KOPT-K1 (cell line): ENCODE data around the gene DRD3.

Source experiments
- H3K27ac ChIP-seq: fragments of 200-600 bp; sonication (generic); 2 replicates; pipeline ENCODE4 v1.5.1; 2016; ENCODE audit warnings: antibody characterized with exemption, mild to moderate bottlenecking, low read depth, low read length; ENCODE audit not compliant: poor library complexity, severe bottlenecking
- H3K36me3 ChIP-seq: fragments of 200-600 bp; sonication (generic); 2 replicates; pipeline ENCODE4 v1.5.1; 2017; ENCODE audit warnings: antibody characterized with exemption, mild to moderate bottlenecking, low read length, moderate library complexity; ENCODE audit not compliant: insufficient read depth
- H3K9me3 ChIP-seq: fragments of 200-600 bp; sonication (generic); 2 replicates; pipeline ENCODE4 v1.5.1; 2017; ENCODE audit warnings: antibody characterized with exemption, low read length, mild to moderate bottlenecking; ENCODE audit not compliant: insufficient read depth, poor library complexity, severe bottlenecking

DRD3 gene

DNA sequence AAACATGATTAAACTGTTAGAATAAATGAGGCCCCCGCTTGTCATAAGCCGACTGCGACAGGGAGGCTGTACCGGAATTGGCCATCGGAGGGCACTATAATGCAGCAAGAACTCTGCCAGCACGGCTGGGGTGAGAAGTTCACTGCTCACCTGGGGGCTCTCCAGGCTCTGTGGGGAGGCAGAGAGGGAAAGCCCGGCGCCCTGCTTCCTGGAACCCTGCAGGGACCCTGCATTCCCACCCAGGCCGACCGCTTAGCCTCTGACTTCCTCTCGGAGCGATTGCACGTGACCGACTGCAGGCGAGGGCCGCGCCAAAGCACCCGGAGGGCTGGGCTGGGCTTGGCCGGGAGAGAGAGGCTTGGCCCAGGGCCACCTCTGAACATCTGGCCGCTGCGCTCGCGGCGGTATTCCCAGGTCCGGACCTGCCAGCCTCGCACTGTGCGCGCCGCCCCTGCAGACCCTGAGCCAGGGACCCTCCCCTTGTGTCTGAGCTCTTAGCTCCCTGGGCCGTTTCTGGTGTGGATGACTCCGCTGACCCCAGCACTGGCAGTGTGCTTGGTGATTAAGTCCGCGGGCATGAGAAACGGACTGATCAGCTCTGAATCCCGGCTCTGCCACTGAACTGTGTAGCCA, 26.2 kb downstream of the DRD3 start:
- Histone ChIP-seq H3K36me3 (no peaks in the 10 kb centered on the region), H3K9me3 (no peaks in the 10 kb centered on the region), H3K27ac (no peak overlapping the region)

- Histone ChIP-seq H3K9me3 (no peaks in the 10 kb centered on the region), H3K27ac (no peak overlapping the region), H3K36me3 (no peaks in the 10 kb centered on the region)
Measured at GRCh38 chr3:114151091-114151490, 27.8 kb downstream of the DRD3 start.

GRCh38 chr3:114147251-114147650, 31.6 kb downstream of the DRD3 start:
- Histone ChIP-seq H3K27ac (no peak overlapping the region), H3K36me3 (no peaks in the 10 kb centered on the region), H3K9me3 (no peaks in the 10 kb centered on the region)

GRCh38 chr3:114144909-114145688, 33.8 kb downstream of the DRD3 start:
- Histone ChIP-seq H3K9me3 (no peaks in the 10 kb centered on the region), H3K27ac (no peak overlapping the region), H3K36me3 (no peaks in the 10 kb centered on the region)

DNA sequence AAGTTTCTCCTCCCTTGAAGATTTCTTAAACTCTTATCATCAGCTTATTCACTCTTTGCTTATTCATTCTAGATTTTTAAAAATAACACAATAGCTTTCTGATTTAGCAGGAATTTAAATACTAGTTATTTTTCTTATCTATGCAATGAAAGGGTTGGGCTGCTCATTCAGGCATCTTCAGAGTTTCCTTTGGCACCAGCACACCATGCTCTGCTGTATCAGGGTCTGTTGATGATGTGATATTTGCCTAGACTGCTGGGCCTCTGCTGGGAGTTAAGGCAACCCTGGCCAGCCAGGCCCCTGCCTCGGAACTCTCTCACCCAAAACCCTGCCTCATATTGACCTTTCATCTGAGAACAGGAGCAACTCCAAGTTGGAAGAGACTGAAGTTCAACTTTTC, 35.0 kb downstream of the DRD3 start:
- no peak overlapping the region for H3K27ac ChIP-seq
- no peaks in the 10 kb centered on the region for H3K9me3 ChIP-seq
- no peaks in the 10 kb centered on the region for H3K36me3 ChIP-seq

DNA sequence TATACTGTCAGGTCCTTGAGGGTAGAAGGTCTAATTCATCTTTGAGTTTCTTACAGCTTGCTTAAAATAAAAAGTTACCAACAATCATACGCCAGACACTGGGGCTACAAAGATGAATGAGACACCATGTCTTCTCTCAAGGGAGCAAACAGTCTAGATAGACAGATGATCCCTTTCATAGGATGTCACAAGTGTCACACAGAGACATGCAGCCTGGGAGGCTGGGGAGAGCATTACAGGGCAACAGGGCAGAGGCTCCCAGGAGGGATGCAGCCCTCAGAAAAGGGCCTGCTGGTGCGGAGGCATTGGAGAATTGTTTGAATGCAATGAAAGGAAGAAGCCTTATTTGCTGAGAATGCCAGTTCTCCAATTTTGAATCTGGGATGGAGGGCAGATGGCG, 39.0 kb downstream of the DRD3 start:
- H3K36me3 ChIP-seq: no peaks in the 10 kb centered on the region
- H3K27ac ChIP-seq: no peak overlapping the region
- H3K9me3 ChIP-seq: no peaks in the 10 kb centered on the region

- no peak overlapping the region for H3K27ac ChIP-seq
- H3K9me3 ChIP-seq: no peaks in the 10 kb centered on the region
- H3K36me3 ChIP-seq: no peaks in the 10 kb centered on the region
Measured at GRCh38 chr3:114133947-114134346, 44.9 kb downstream of the DRD3 start.

DNA sequence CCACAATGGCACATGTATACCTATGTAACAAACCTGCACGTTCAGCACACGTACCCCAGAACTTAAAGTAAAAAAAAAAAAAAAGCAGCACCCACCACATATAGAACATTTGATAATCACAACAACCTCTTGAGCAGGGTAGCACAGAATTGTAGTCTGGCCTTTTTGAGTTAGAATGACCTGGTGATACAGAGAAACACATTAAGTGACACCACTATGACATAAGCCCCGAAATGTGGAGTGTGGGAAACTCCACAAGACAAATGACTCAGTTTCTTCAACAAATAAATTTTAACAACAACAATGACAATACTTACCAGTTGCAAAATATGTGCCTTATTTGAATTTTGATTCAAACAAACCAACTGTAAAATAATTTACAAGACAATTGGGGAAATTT, 46.4 kb downstream of the DRD3 start:
- Histone ChIP-seq H3K9me3 (no peaks in the 10 kb centered on the region), H3K36me3 (no peaks in the 10 kb centered on the region), H3K27ac (no peak overlapping the region)

- Histone ChIP-seq H3K36me3 (no peaks in the 10 kb centered on the region), H3K27ac (no peak overlapping the region), H3K9me3 (no peaks in the 10 kb centered on the region)
Measured at GRCh38 chr3:114128826-114129225, 50.0 kb downstream of the DRD3 start.

DNA sequence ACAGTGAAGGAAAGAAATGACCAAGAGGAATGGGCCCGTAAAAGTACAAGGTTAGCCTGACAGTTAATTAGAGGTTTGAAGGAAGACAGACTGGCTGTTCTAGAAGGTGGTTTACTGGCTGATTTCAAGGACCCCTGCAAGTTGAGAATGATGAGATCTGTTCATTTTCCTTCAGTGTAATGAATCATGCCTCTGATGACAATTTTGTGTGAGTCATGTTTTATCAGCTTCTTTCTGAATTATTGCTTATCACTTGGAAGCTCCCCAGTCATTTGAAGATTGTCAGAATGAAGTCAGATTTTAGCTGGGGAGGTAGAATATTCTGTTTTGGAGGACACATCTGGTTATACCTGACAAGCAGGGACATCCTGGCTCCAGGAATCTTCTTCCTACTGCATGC, 50.6 kb downstream of the DRD3 start:
- Histone ChIP-seq H3K36me3 (no peaks in the 10 kb centered on the region), H3K27ac (no peak overlapping the region), H3K9me3 (no peaks in the 10 kb centered on the region)

DNA sequence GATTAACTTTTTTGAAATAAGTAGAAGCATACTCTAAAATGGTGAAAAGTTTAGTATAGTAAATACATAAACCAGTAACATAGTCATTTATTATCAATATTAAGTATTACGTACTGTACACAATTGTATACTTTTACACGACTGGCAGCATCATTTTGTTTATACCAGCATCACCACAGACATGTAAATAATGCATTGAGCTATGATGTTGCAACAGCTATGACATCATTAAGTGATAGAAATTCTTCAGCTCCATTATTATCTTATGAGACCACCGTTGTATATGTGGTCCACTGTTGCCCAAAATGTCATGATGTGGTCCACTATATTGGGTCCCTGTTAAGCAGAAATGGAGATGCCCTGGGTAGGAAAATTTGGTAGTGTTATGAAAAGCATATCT, 51.3 kb downstream of the DRD3 start:
- Histone ChIP-seq H3K27ac (no peak overlapping the region), H3K9me3 (no peaks in the 10 kb centered on the region), H3K36me3 (no peaks in the 10 kb centered on the region)

DNA sequence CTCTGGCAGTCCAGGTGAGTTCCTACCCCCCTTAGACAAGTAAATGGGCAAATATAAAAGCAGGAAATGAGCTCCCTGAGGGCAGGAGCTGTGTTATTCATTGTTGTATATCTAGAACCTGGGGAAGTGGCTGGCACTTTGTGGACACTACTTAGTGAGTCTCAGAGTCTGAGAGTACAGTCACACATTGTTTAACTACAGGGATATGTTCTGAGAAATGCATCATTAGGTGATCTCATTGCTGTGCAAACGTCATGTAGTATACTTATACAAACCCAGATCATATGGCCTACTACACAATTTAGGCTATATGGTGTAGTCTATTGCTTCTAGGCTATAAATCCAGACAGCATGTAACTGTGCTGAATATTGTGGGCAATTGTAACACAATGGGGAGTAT, 52.4 kb downstream of the DRD3 start:
- Histone ChIP-seq H3K27ac (no peak overlapping the region), H3K36me3 (no peaks in the 10 kb centered on the region), H3K9me3 (no peaks in the 10 kb centered on the region)

DNA sequence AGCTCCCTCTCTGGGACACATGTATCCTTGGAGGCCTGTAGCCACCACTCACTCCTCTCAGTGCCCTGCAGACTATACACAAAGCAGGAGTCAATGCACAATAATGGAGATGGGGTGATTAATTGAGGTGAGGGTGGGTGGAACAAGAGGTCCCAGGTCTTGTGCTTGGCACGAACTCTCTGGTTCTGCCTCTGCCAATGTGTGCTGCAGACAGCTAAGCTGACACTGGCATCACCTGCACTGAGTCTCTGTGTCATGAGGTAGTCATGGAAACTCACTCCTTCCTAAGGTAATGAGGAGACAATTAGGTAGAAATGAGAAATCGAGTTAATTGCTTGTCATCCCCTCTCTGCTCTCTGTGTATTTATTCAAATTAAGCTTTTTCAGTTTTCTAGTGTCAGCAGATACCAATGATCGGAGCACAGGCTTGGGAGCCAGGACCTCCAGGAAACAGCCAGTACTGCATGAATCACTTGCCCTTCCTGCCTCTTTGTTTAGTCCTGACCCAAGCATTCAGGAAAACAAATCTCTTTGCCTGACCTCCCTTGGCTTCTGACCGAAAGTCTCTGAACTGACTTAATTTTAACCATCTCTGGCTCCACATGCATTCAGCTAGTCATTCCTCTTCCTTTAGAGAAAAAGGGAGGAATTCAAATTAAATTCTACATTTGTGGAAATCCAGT, 56.7 kb downstream of the DRD3 start:
- Histone ChIP-seq H3K36me3 (no peaks in the 10 kb centered on the region), H3K27ac (no peak overlapping the region), H3K9me3 (no peaks in the 10 kb centered on the region)

GRCh38 chr3:114120211-114120610, 58.6 kb downstream of the DRD3 start:
- Histone ChIP-seq H3K36me3 (no peaks in the 10 kb centered on the region), H3K9me3 (no peaks in the 10 kb centered on the region), H3K27ac (no peak overlapping the region)

DNA sequence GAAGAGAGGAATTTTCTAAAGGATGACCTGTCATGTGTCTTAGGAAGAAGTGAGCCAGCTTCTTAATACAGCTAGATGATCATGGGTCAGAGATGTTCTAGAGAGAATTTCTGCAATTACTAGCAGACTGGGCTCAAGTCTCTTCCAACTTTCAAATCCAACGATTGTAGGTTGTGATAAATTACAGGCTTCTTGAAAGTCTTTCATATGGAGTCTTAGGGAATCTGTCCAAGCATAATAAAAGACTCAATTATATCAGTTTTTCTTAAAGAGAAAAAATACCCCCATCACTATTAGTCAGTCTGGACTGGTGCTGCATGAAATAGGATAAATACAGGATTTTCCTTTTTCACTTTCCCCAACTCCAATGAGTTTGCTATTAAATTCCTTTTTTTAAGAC, 59.1 kb downstream of the DRD3 start:
- Histone ChIP-seq H3K27ac (no peak overlapping the region), H3K9me3 (no peaks in the 10 kb centered on the region), H3K36me3 (no peaks in the 10 kb centered on the region)

DNA sequence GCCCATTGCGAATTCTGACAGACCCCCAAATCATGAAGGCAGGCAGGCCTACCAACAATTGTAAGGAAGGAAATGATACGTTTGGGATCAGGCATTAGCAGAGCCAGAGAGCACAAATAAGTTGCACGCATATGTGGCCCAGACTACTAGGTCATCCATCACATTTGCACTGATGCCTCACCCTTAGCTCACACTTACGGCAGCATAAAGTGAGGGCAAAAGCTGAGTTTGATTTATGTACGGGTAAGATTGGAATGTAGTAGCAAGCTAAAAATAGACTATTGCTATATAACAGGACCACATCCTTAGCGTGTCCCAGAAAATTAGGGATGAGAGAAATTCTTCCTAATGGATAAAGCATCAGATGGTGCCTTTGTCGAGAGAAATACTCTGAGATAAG, 63.7 kb downstream of the DRD3 start:
- H3K27ac ChIP-seq: no peak overlapping the region
- no peaks in the 10 kb centered on the region for H3K9me3 ChIP-seq
- H3K36me3 ChIP-seq: no peaks in the 10 kb centered on the region
